Measurements from ENCODE around the gene TPMT.

DNA sequence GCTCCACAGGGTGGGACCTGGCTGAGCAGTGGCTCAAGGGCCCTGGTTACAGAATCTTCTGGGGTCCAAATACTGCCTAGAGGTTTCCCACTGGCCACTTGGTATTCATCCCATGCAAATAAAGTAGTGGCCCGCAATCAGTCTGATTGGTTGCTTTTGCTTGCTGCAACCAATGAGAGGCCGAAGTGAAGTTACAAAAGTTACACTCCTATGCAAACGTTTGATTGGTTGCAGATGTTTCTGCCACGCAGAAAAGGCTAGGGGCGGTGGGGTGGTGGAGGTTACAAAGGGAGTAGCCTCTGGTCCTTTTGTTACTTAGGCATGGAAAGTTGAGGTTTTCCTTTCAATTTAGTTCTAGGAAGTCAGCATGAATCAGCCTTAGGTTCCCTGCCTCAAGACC is 28.8 kb downstream of the TPMT start:
- TF ChIP-seq POLR2A (IDR thresholded peaks at IDR 0.05), result no peak
- TF ChIP-seq, protein P1, sequence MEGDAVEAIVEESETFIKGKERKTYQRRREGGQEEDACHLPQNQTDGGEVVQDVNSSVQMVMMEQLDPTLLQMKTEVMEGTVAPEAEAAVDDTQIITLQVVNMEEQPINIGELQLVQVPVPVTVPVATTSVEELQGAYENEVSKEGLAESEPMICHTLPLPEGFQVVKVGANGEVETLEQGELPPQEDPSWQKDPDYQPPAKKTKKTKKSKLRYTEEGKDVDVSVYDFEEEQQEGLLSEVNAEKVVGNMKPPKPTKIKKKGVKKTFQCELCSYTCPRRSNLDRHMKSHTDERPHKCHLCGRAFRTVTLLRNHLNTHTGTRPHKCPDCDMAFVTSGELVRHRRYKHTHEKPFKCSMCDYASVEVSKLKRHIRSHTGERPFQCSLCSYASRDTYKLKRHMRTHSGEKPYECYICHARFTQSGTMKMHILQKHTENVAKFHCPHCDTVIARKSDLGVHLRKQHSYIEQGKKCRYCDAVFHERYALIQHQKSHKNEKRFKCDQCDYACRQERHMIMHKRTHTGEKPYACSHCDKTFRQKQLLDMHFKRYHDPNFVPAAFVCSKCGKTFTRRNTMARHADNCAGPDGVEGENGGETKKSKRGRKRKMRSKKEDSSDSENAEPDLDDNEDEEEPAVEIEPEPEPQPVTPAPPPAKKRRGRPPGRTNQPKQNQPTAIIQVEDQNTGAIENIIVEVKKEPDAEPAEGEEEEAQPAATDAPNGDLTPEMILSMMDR (IDR thresholded peaks at IDR 0.05), result no peak

Measured in Peyer's patch (tissue), 4 donors.